Frontal cortex (tissue), 4 donors: ENCODE measurements around the gene RYR2. TPM values are rescaled to one million over a fixed set of nuclear protein-coding genes. Genes with fewer than 3 reads are reported as not detected.
"Not testable (repeated sequence)": the region's sequence is repeated elsewhere in the genome, so short reads cannot be mapped to it uniquely, and the experiment has no call there.

ENCODE experiments used
- DNase-seq, 2 donors: peaks; one replicate each; pipeline ENCODE4 v3.0.0; 2012; ENCODE audit warnings: low spot score in 2 of 2
- FAIRE-seq: peaks from 2 replicates; lab custom pipeline; 2012; peaks lifted over from hg19 to GRCh38; lab: Jason Lieb, UNC
- total RNA-seq: library from RNA; depleted of rRNA; stranded (reverse); fragments of >200 nt; gene quantifications from one replicate; pipeline ENCODE4 v1.2.3, GENCODE V29; 2014
- donor health status: control.
- donor health status: control.
- donor health status: control.

The RYR2 gene
- total RNA-seq, 1 donor from 2014 or later: 29.8 TPM

DNA sequence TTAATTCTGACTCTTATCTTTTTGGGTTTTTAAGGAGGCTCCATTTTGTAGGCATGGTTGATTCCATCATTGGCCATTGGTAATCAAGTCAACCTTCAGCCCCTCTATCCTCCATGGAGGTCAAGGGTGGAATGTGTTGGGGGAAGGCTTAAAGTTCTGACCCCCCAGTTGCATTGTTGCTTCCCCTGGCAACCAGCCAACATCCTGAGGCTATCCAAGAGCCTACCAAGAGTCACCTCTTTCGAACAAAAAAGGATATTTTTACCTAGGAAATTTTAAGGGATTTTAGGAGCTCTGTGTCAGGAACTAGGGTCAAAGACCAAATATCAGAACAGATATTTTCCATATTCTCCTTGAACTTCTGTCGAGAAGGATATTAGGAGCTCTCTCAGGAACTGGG lies 251.8 kb downstream of the RYR2 start:
- FAIRE-seq: no peak
- DNase-seq: no peak

- FAIRE-seq: no peak
Measured at GRCh38 chr1:237296861-237297260, 254.9 kb downstream of the RYR2 start.

GRCh38 chr1:237300642-237301041 lies 258.7 kb downstream of the RYR2 start:
- FAIRE-seq: no peak
- no peak for DNase-seq

More at GRCh38 chr1:237296861-237297260, 254.9 kb downstream of the RYR2 start:
- no peak for DNase-seq

DNA sequence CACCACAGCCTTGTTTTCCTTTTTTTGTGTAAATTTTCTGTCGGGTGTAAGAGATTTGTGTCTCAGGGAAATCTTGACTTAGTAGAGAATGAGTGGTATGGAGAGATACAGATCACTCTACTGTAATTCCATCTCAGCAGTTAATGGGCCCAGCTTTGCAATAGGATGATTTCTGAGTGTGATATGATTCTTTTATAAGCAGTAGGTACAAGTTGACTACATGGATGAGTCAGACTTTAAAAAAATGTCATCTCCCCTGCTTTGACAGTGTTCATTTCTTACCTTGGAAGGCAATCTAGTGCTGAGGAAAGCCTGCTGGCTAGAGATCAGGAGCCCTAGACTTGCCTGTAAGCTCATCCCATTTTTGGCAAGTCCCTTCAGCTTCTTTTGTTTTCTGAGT lies 261.9 kb downstream of the RYR2 start:
- no peak for DNase-seq
- no peak for FAIRE-seq

DNA sequence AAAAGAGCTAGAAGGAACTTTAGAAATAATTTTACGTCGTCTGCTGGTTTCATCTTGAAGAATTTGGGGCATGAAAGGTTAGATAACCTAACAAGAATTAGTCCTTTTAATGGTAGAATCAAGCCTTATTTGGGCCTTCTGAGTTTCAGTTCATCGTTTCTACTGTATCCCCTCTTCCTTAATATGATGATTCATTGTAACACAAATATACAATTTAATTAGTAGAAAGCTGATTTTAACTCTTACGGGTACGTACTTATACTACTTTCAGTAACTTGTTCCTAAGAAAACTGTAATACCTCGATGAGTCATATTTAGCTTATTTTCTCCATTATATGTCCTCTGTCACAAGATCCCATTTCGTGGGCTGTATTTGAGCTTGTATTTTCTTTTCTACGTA lies 264.7 kb downstream of the RYR2 start:
- FAIRE-seq (no peak), DNase-seq (no peak)

GRCh38 chr1:237309595-237310118 lies 267.7 kb downstream of the RYR2 start:
- no peak for FAIRE-seq
- DNase-seq: no peak

GRCh38 chr1:237316352-237316751 lies 274.4 kb downstream of the RYR2 start:
- DNase-seq (no peak), FAIRE-seq (no peak)

- FAIRE-seq (no peak), DNase-seq (no peak)
Measured at GRCh38 chr1:237318748-237319147, 276.8 kb downstream of the RYR2 start.

GRCh38 chr1:237320890-237321289 lies 278.9 kb downstream of the RYR2 start:
- DNase-seq: no peak
- FAIRE-seq: no peak

GRCh38 chr1:237324226-237324625 lies 282.2 kb downstream of the RYR2 start:
- DNase-seq: no peak
- FAIRE-seq: no peak

- FAIRE-seq: no peak
- no peak for DNase-seq
Measured at GRCh38 chr1:237327061-237327460, 285.1 kb downstream of the RYR2 start.

DNA sequence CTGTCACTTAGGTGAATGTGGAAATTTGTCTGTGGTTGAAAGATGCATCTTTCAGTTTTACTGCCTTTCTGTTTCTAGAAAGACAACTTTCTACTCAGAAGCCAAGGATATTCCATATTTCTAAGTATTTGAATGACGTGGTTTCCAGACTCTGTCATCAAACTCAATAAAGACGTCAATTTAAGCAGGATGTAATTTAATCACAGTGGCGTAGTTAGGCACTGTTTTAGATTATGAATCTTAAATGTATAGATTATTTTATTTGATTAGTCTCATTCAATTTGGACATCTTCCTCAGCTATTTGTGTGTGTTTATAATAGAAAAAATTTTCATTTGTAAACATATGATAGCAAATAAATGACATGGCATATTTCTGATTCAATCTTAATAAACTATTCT lies 298.9 kb downstream of the RYR2 start:
- DNase-seq (no peak), FAIRE-seq (no peak)

- DNase-seq (no peak), FAIRE-seq (no peak)
Measured at GRCh38 chr1:237341391-237341790, 299.4 kb downstream of the RYR2 start.

DNA sequence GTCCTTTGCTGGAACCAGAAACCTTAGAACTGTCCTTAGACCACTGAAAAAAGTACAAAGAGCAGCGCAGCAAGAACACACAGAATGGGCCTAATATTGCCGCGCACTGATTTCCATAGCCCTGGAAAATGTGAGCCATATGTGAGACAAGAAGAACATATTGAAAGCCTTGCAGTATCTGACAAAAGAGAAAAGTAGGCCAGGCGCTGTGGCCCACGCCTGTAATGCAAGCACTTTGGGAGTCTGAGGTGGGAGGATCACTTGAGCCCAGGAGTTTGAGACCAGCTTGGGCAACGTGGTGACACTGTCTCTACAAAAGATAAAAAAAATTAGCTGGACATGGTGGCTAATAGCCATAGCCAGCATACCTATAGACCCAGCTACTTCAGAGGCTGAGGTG lies 300.7 kb downstream of the RYR2 start:
- no peak for FAIRE-seq
- no peak for DNase-seq

GRCh38 chr1:237352747-237353146 lies 310.8 kb downstream of the RYR2 start:
- DNase-seq (no peak), FAIRE-seq (no peak)

GRCh38 chr1:237353918-237354317 lies 311.9 kb downstream of the RYR2 start:
- FAIRE-seq: no peak

GRCh38 chr1:237355022-237355421 lies 313.0 kb downstream of the RYR2 start:
- FAIRE-seq: no peak
- no peak for DNase-seq

More at GRCh38 chr1:237353918-237354317, 311.9 kb downstream of the RYR2 start:
- no peak for DNase-seq

DNA sequence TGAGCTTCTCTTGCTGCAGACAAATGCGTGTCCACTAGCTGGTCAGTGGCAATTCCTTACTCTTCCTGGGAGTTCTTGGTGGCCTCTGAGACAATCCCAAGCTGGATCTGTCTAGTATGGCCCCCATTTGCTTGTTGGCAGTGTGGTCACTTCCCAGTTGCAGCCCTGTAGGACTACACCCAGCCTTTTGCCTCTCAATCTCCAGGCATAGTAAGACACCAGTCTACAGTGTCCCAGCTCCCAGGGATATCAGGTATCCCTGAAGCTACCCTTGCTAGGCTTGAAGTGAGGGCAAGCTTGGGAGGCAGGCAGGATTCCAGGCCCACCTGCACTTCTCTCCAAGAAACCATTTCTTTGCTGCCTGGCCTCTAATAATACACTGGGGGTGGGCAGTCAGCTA lies 316.6 kb downstream of the RYR2 start:
- FAIRE-seq: no peak
- DNase-seq: no peak

- DNase-seq: no peak
- FAIRE-seq: no peak
Measured at GRCh38 chr1:237367758-237368157, 325.8 kb downstream of the RYR2 start.

DNA sequence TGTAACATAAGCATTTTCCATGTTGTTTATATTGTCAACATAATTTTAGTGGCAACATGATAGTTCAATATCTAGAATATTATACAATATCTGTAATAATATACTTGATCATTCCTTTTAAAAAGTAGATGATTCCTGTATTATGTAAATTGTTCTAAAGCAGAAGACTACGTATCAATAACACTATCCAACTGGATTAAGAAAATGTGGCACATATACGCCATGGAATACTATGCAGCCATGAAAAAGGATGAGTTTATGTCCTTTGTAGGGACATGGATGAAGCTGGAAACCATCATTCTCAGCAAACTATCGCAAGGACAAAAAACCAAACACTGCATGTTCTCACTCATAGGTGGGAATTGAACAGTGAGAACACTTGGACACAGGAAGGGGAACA lies 329.5 kb downstream of the RYR2 start:
- FAIRE-seq: not testable (repeated sequence)

DNA sequence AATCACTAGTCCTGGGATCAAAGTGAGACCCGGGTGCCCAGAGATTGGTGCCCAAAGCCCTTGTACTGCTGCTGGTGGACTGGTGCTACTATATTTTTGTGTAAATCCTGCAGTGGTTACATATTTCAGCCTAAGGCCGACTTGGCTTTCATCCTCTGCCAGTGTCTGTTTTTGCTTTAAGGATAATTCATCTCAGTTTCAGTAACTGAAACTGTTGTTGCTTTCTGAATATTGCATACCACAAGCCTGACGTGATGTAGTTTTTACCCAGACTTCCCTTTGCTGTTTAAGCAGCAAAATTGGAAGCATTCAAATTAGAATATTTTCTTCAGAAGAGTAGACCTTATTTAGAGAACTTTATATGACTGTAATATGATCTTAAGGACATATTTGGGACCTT lies 341.8 kb downstream of the RYR2 start:
- FAIRE-seq (no peak), DNase-seq (no peak)

More for the DNA sequence above, 329.5 kb downstream of the RYR2 start:
- not testable (repeated sequence) for DNase-seq

GRCh38 chr1:237384213-237384612 lies 342.2 kb downstream of the RYR2 start:
- no peak for DNase-seq
- no peak for FAIRE-seq
